Endothelial cell of umbilical vein (primary cell): ENCODE measurements around the gene SNRNP200.

Source experiments
- CTCF ChIP-seq, 2 donors: IDR thresholded peaks; 1 replicate in 1 of 2; 2 replicates in 1 of 2; pipeline ENCODE4 v1.5.1; 2011; ENCODE audit warnings: low read length in 2 of 2, mild to moderate bottlenecking in 2 of 2, moderate library complexity in 2 of 2, control low read depth in 1 of 2, inconsistent platforms in 1 of 2, low read depth in 1 of 2; ENCODE audit not compliant: insufficient read depth in 1 of 2; ENCODE audit errors: extremely low read depth in 1 of 2
- EZH2 ChIP-seq: IDR thresholded peaks from 2 replicates; pipeline ENCODE4 v1.6.1; 2012; ENCODE audit warnings: borderline replicate concordance, low read depth, mild to moderate bottlenecking, moderate library complexity, low read length, inconsistent platforms; ENCODE audit not compliant: severe bottlenecking
- FOS ChIP-seq: IDR thresholded peaks from 2 replicates; pipeline ENCODE4 v1.6.1; 2011; ENCODE audit warnings: mild to moderate bottlenecking, low read length, moderate library complexity, borderline replicate concordance; ENCODE audit not compliant: insufficient read depth
- GATA2 ChIP-seq: IDR thresholded peaks from 2 replicates; pipeline ENCODE4 v1.7.0; 2011; ENCODE audit warnings: low read depth, mild to moderate bottlenecking, moderate library complexity, mixed read lengths, low read length; ENCODE audit not compliant: insufficient read length, insufficient read depth
- JUN ChIP-seq: IDR thresholded peaks from 2 replicates; pipeline ENCODE4 v1.6.1; 2011; ENCODE audit warnings: borderline replicate concordance, low read depth; ENCODE audit not compliant: insufficient read length, insufficient read depth
- MAX ChIP-seq: IDR thresholded peaks from 2 replicates; pipeline ENCODE4 v1.6.1; 2011; ENCODE audit not compliant: insufficient read depth, insufficient read length
- MYC ChIP-seq: IDR thresholded peaks from one replicate; pipeline ENCODE4 v1.6.1; 2011; ENCODE audit warnings: mild to moderate bottlenecking, low read depth, low read length
- POLR2A ChIP-seq: IDR thresholded peaks from 2 replicates; pipeline ENCODE4 v1.6.1; 2012; ENCODE audit warnings: low read depth, mild to moderate bottlenecking, control low read depth, low read length
- POLR2AphosphoS5 ChIP-seq: IDR thresholded peaks from 2 replicates; pipeline ENCODE4 v1.6.1; 2012; ENCODE audit warnings: low read depth, mild to moderate bottlenecking, control low read depth, low read length, moderate library complexity; ENCODE audit not compliant: insufficient read depth

- TF ChIP-seq CTCF (IDR thresholded peaks at IDR 0.05; ENCODE audit: extremely low read depth in 1 of 2, insufficient read depth in 1 of 2, low read depth in 1 of 2, low read length in 2 of 2): no peak
- TF ChIP-seq GATA2: no peak
- TF ChIP-seq MYC: no peak
- TF ChIP-seq EZH2: no peak
- TF ChIP-seq FOS: no peak
- no peak for TF ChIP-seq POLR2AphosphoS5
- TF ChIP-seq POLR2A: no peak
- TF ChIP-seq MAX: no peak
- no peak for TF ChIP-seq JUN
These were observed 48.7 kb downstream of the SNRNP200 start for GRCh38 chr2:96256611-96257113.
